Esophagus squamous epithelium (tissue), 5 donors: ENCODE data around the gene TSPAN31. TPM values are rescaled to one million over a fixed set of nuclear protein-coding genes. Genes with fewer than 3 reads are reported as not detected.

Experiments
- DNase-seq: peaks from one replicate; lab custom pipeline; 2025; lab: John Stamatoyannopoulos, UW
- H3K27ac ChIP-seq, 4 donors: fragments of 200-600 bp; sonication (generic); one replicate each; pipeline ENCODE4 v1.5.1; 2016 to 2019; ENCODE audit warnings: mild to moderate bottlenecking in 1 of 4
- H3K27me3 ChIP-seq, 4 donors: fragments of 200-600 bp; sonication (generic); 1 replicate in 3 of 4; 2 replicates in 1 of 4; pipeline versions ENCODE4 v1.5.1 to v1.6.0; 2017 to 2021; ENCODE audit warnings: antibody characterized with exemption in 1 of 4
- H3K36me3 ChIP-seq, 3 donors: fragments of 200-600 bp; sonication (generic); one replicate each; pipeline ENCODE4 v1.5.1; 2016 to 2019
- H3K4me1 ChIP-seq, 3 donors: fragments of 200-600 bp; sonication (generic); one replicate each; pipeline ENCODE4 v1.5.1; 2017 to 2019
- H3K4me3 ChIP-seq, 4 donors: fragments of 200-600 bp; sonication (generic); 1 replicate in 3 of 4; 2 replicates in 1 of 4; pipeline ENCODE4 v1.5.1; 2016 to 2019; ENCODE audit warnings: mild to moderate bottlenecking in 2 of 4, moderate library complexity in 1 of 4
- H3K9me3 ChIP-seq, 3 donors: fragments of 200-600 bp; sonication (generic); one replicate each; pipeline ENCODE4 v1.5.1; 2016 to 2019
- CTCF ChIP-seq, 6 experiments: fragments of 450-650 bp in 4 of 6; fragments of 200-600 bp in 2 of 6; sonication (generic) in 2 of 6; IDR thresholded peaks; one replicate each; pipeline ENCODE4 v1.5.1; 2016 to 2019; ENCODE audit warnings: antibody characterized with exemption in 6 of 6, mild to moderate bottlenecking in 4 of 6, moderate library complexity in 4 of 6
- POLR2A ChIP-seq, 4 donors: fragments of 450-650 bp; IDR thresholded peaks; one replicate each; pipeline ENCODE4 v1.6.1; 2017; ENCODE audit warnings: antibody characterized with exemption in 4 of 4, mild to moderate bottlenecking in 4 of 4, moderate library complexity in 3 of 4
- WGBS, 2 donors: methylation state at CpG; one replicate each; pipeline ENCODE4 v1.1.5; 2018; 5-methylcytosine and 5-hydroxymethylcytosine counted together
- intact Hi-C: fragments of 100-400 bp; cut with DNase I; formaldehyde crosslinking; loops from one replicate; pipeline ENCODE4 v1.15.0; 2022
- total RNA-seq, 4 donors: library from RNA; depleted of rRNA; stranded (reverse); fragments of >200 nt; gene quantifications; one replicate each; pipeline ENCODE4 v1.1.0, GENCODE V29; 2016
- donor health status: DM: yes; HTN: yes; CAD: no.

The TSPAN31 gene
- total RNA-seq, 4 donors from 2014 or later = 37.2 to 62.5 (median 40.2) TPM

GRCh38 chr12:57760347-57760982 is 15.6 kb downstream of the TSPAN31 start:
- Histone ChIP-seq H3K27ac (no peak overlapping the region), H3K36me3 (peaks cover 0 to 19% (median 0%) of the 10 kb centered on the region in 3 donors), H3K4me3 (no peak overlapping the region), H3K9me3 (no peaks in the 10 kb centered on the region), H3K4me1 (peaks cover 18 to 28% (median 20%) of the 10 kb centered on the region in 3 donors), H3K27me3 (peaks cover 0 to 35% (median 7%) of the 10 kb centered on the region in 4 donors)
- WGBS, 2 donors = 88 to 90% methylated on average over 3 of the region's 3 CpGs
- TF ChIP-seq POLR2A (IDR thresholded peaks at IDR 0.05) (no peak), CTCF (IDR thresholded peaks at IDR 0.05) (no peak)
- no peak for DNase-seq
- intact Hi-C loops = no loop called here

GRCh38 chr12:57761391-57761998 is 16.7 kb downstream of the TSPAN31 start:
- 81 to 92% methylated on average over 4 of the region's 4 CpGs for WGBS, 2 donors
- peaks cover 0 to 46% (median 10%) of the 10 kb centered on the region in 4 donors for H3K27me3 ChIP-seq
- H3K4me3 ChIP-seq = no peak overlapping the region
- intact Hi-C loops = no loop called here
- DNase-seq = no peak
- H3K27ac ChIP-seq = no peak overlapping the region
- no peak for TF ChIP-seq POLR2A (IDR thresholded peaks at IDR 0.05)
- no peak for TF ChIP-seq CTCF (IDR thresholded peaks at IDR 0.05)
- peaks cover 0 to 19% (median 0%) of the 10 kb centered on the region in 3 donors for H3K36me3 ChIP-seq
- peaks cover 22 to 29% (median 25%) of the 10 kb centered on the region in 3 donors for H3K4me1 ChIP-seq
- H3K9me3 ChIP-seq = no peaks in the 10 kb centered on the region

- no peak for DNase-seq
- TF ChIP-seq CTCF (IDR thresholded peaks at IDR 0.05) (no peak), POLR2A (IDR thresholded peaks at IDR 0.05) (no peak)
- intact Hi-C loops = no loop called here
- Histone ChIP-seq H3K4me1 (peaks cover 25 to 31% (median 26%) of the 10 kb centered on the region in 3 donors), H3K9me3 (no peaks in the 10 kb centered on the region), H3K4me3 (no peak overlapping the region), H3K27ac (no peak overlapping the region), H3K36me3 (peaks cover 0 to 19% (median 0%) of the 10 kb centered on the region in 3 donors), H3K27me3 (peaks cover 0 to 55% (median 10%) of the 10 kb centered on the region in 4 donors)
- 93 to 97% methylated on average over 2 of the region's 2 CpGs for WGBS, 2 donors
Observed at GRCh38 chr12:57762463-57762862, 17.6 kb downstream of the TSPAN31 start.

- WGBS, 2 donors = 64 to 91% methylated on average over 1 to 2 of the region's 6 CpGs
- intact Hi-C loops = no loop called here
Observed at GRCh38 chr12:57763881-57764661, 19.2 kb downstream of the TSPAN31 start.

More at GRCh38 chr12:57763881-57764661, 19.2 kb downstream of the TSPAN31 start:
- TF ChIP-seq POLR2A (IDR thresholded peaks at IDR 0.05) (no peak), CTCF (IDR thresholded peaks at IDR 0.05) (no peak)
- Histone ChIP-seq H3K4me1 (peaks cover 25 to 31% (median 26%) of the 10 kb centered on the region in 3 donors), H3K27ac (no peak overlapping the region), H3K27me3 (peaks cover 0 to 55% (median 10%) of the 10 kb centered on the region in 4 donors), H3K9me3 (no peaks in the 10 kb centered on the region), H3K4me3 (peak overlapping the region in 2 of 4 donors; percentile 52 to 70), H3K36me3 (peaks cover 0 to 18% (median 0%) of the 10 kb centered on the region in 3 donors)
- DNase-seq = no peak
